ENCODE results near the gene DGKH. TPM values are rescaled to one million over a fixed set of nuclear protein-coding genes. Genes with fewer than 3 reads are reported as not detected.

The DGKH gene
- total RNA-seq, 1 experiment from 2014 or later: 9.2 TPM

DNA sequence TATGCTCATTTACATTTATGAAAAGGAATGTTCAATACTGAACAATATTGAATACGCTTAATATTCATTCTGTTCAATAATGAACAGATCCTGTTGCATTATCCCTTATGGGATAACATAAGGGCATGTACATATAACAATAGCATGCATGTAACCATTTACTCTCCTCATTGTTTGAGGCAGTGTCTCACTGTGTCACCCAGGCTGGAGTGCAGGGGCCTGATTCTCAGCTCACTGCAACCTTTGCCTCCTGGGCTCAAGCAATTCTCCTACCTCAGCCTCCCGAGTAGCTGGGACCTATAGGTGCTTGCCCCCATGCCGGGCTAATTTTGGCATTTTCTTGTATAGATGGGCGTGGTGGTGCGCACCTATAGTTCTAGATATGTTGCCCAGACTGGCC is 4.8 kb upstream of the DGKH start:
- ChIA-PET CTCF (no interaction called here), POLR2A (no interaction called here), RAD21 (ENCODE audit: low non-redundant PET in 1 of 2, low total read pairs in 2 of 2, uncharacterized antibody in 2 of 2, unreplicated experiment in 2 of 2) (no interaction called here)
- TF ChIP-seq POLR2AphosphoS5 (IDR thresholded peaks at IDR 0.05; ENCODE audit: low read depth, low read length) (no peak), CEBPB (IDR thresholded peaks at IDR 0.05; ENCODE audit: low read depth) (no peak), EZH2 (IDR thresholded peaks at IDR 0.05) (no peak), ZFX (IDR thresholded peaks at IDR 0.05) (no peak)
- no peaks in the 10 kb centered on the region for H3K9me2 ChIP-seq (ENCODE audit: insufficient read depth)
- no peaks in the 10 kb centered on the region for H3K27me3 ChIP-seq (ENCODE audit: insufficient read depth, low read length)
- no peaks in the 10 kb centered on the region for H3K9me3 ChIP-seq (ENCODE audit: control insufficient read depth in 1 of 2, insufficient read depth in 1 of 2, low read depth in 1 of 2, low read length in 2 of 2)
- no TSS peak for BruUV-seq (replicated peaks)
- no peak overlapping the region for H3K9ac ChIP-seq (ENCODE audit: low read length)
- no peak overlapping the region for H3K4me2 ChIP-seq (ENCODE audit: low read length)
- DNase-seq (ENCODE audit: low read depth, low spot score): no peak
- H3K27ac ChIP-seq (ENCODE audit: low read depth, low read length): no peak overlapping the region
- H3K4me3 ChIP-seq (replicated peaks in 1 of 2; ENCODE audit: low read depth in 1 of 2, low read length in 2 of 2): no peak overlapping the region
- intact Hi-C loops (cut with micrococcal nuclease): no loop called here
- ATAC-seq: no peak
- H3K79me2 ChIP-seq (ENCODE audit: insufficient read depth, low read length): peaks cover 18% of the 10 kb centered on the region
- H3K4me1 ChIP-seq (ENCODE audit: control insufficient read depth in 1 of 2, insufficient read depth in 2 of 2, low read length in 2 of 2): peaks cover 12 to 30% of the 10 kb centered on the region in 2 experiments
- H3K36me3 ChIP-seq (ENCODE audit: control insufficient read depth in 1 of 2, insufficient read depth in 2 of 2, low read length in 2 of 2): no peaks in the 10 kb centered on the region
- no peak overlapping the region for H2AFZ ChIP-seq (ENCODE audit: low read depth, low read length, poor library complexity, severe bottlenecking)
- H4K20me1 ChIP-seq (ENCODE audit: insufficient read depth): no peaks in the 10 kb centered on the region

GRCh38 chr13:42046448-42046847 is 2.0 kb upstream of the DGKH start:
- RAD21 ChIA-PET (ENCODE audit: low non-redundant PET in 1 of 2, low total read pairs in 2 of 2, uncharacterized antibody in 2 of 2, unreplicated experiment in 2 of 2): no interaction called here

More at GRCh38 chr13:42046448-42046847, 2.0 kb upstream of the DGKH start:
- Histone ChIP-seq H4K20me1 (ENCODE audit: insufficient read depth) (no peaks in the 10 kb centered on the region), H3K4me3 (replicated peaks in 1 of 2; ENCODE audit: low read depth in 1 of 2, low read length in 2 of 2) (no peak overlapping the region), H3K36me3 (ENCODE audit: control insufficient read depth in 1 of 2, insufficient read depth in 2 of 2, low read length in 2 of 2) (no peaks in the 10 kb centered on the region), H3K9me3 (ENCODE audit: control insufficient read depth in 1 of 2, insufficient read depth in 1 of 2, low read depth in 1 of 2, low read length in 2 of 2) (no peaks in the 10 kb centered on the region), H2AFZ (ENCODE audit: low read depth, low read length, poor library complexity, severe bottlenecking) (no peak overlapping the region), H3K27me3 (ENCODE audit: insufficient read depth, low read length) (no peaks in the 10 kb centered on the region), H3K27ac (ENCODE audit: low read depth, low read length) (no peak overlapping the region), H3K4me1 (ENCODE audit: control insufficient read depth in 1 of 2, insufficient read depth in 2 of 2, low read length in 2 of 2) (peaks cover 16 to 23% of the 10 kb centered on the region in 2 experiments), H3K9me2 (ENCODE audit: insufficient read depth) (no peaks in the 10 kb centered on the region), H3K4me2 (ENCODE audit: low read length) (peak overlapping the region; percentile 96), H3K79me2 (ENCODE audit: insufficient read depth, low read length) (peaks cover 17% of the 10 kb centered on the region), H3K9ac (ENCODE audit: low read length) (no peak overlapping the region)
- DNase-seq (ENCODE audit: low read depth, low spot score): no peak
- TF ChIP-seq REST (IDR thresholded peaks at IDR 0.05; ENCODE audit: low read depth) (no peak), SRF (IDR thresholded peaks at IDR 0.05; ENCODE audit: low read depth) (no peak), EZH2phosphoT487 (IDR thresholded peaks at IDR 0.05; ENCODE audit: borderline replicate concordance) (no peak), CEBPB (IDR thresholded peaks at IDR 0.05; ENCODE audit: low read depth) (no peak)
- intact Hi-C loops (cut with micrococcal nuclease): loop anchor here (5.0 kb wide), 4 partner anchors 61 to 379 kb away; partner anchors contain the start of gene VWA8
- ChIA-PET CTCF (no interaction called here), POLR2A (no interaction called here)
- no TSS peak for BruUV-seq (replicated peaks)
- no peak for ATAC-seq

Measured in HCT116 (cell line).